Measurements from ENCODE around the gene DEFB123. TPM values are rescaled to one million over a fixed set of nuclear protein-coding genes. Genes with fewer than 3 reads are reported as not detected.
"Not testable (repeated sequence)": the region's sequence is repeated elsewhere in the genome, so short reads cannot be mapped to it uniquely, and the experiment has no call there.

The DEFB123 gene
- polyA plus RNA-seq, 3 donors: not detected

GRCh38 chr20:31418307-31418706, 22.1 kb upstream of the DEFB123 start:
- no peak overlapping the region for H3K27ac Mint-ChIP-seq
- H2AFZ ChIP-seq (ENCODE audit: insufficient read depth, low read depth, low read length, poor library complexity, severe bottlenecking): no peak overlapping the region
- no peak for DNase-seq
- no peaks in the 10 kb centered on the region for H3K4me1 Mint-ChIP-seq
- H3K4me3 Mint-ChIP-seq: no peak overlapping the region
- no peaks in the 10 kb centered on the region for H3K79me2 ChIP-seq (ENCODE audit: insufficient read depth, low read length)
- H3K9me3 ChIP-seq (replicated peaks in 1 of 2; ENCODE audit: control insufficient read depth in 1 of 2, insufficient read depth in 1 of 2, low read length in 2 of 2): no peaks in the 10 kb centered on the region
- H3K36me3 ChIP-seq (replicated peaks in 1 of 2; ENCODE audit: control insufficient read depth in 1 of 2, insufficient read depth in 2 of 2, low read length in 2 of 2): no peaks in the 10 kb centered on the region
- no peaks in the 10 kb centered on the region for H3K4me1 ChIP-seq (ENCODE audit: control insufficient read depth in 1 of 2, insufficient read depth in 2 of 2, low read length in 2 of 2)
- peaks cover 0 to 8% (median 0%) of the 10 kb centered on the region in 7 donors for H3K9me3 Mint-ChIP-seq
- H3K36me3 Mint-ChIP-seq: no peaks in the 10 kb centered on the region
- no peak overlapping the region for H3K4me3 ChIP-seq (replicated peaks in 1 of 3; ENCODE audit: low read depth in 2 of 3, low read length in 3 of 3)
- H3K4me2 ChIP-seq (replicated peaks; ENCODE audit: extremely low read depth, low read length, poor library complexity, severe bottlenecking): no peak overlapping the region
- H3K9ac ChIP-seq (ENCODE audit: insufficient read depth, low read length, poor library complexity, severe bottlenecking): no peak overlapping the region
- no peaks in the 10 kb centered on the region for H4K20me1 ChIP-seq (ENCODE audit: insufficient read depth, low read length)
- H3K27me3 Mint-ChIP-seq (ENCODE audit: low read depth in 3 of 3): peaks cover 2 to 5% (median 3%) of the 10 kb centered on the region in 3 donors
- WGBS (ENCODE audit: insufficient coverage): 100% methylated on average over 1 of the region's 7 CpGs
- H3K27ac ChIP-seq (ENCODE audit: low read depth in 1 of 2, low read length in 2 of 2): no peak overlapping the region
- TF ChIP-seq, protein P1, sequence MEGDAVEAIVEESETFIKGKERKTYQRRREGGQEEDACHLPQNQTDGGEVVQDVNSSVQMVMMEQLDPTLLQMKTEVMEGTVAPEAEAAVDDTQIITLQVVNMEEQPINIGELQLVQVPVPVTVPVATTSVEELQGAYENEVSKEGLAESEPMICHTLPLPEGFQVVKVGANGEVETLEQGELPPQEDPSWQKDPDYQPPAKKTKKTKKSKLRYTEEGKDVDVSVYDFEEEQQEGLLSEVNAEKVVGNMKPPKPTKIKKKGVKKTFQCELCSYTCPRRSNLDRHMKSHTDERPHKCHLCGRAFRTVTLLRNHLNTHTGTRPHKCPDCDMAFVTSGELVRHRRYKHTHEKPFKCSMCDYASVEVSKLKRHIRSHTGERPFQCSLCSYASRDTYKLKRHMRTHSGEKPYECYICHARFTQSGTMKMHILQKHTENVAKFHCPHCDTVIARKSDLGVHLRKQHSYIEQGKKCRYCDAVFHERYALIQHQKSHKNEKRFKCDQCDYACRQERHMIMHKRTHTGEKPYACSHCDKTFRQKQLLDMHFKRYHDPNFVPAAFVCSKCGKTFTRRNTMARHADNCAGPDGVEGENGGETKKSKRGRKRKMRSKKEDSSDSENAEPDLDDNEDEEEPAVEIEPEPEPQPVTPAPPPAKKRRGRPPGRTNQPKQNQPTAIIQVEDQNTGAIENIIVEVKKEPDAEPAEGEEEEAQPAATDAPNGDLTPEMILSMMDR (IDR thresholded peaks at IDR 0.05): no peak
- H3K27me3 ChIP-seq (ENCODE audit: control insufficient read depth in 2 of 2, insufficient read depth in 2 of 2, low read length in 2 of 2): no peaks in the 10 kb centered on the region
- intact Hi-C loops (cut with micrococcal nuclease): no loop called here

- intact Hi-C loops (cut with micrococcal nuclease): no loop called here
- H3K36me3 ChIP-seq (replicated peaks in 1 of 2; ENCODE audit: control insufficient read depth in 1 of 2, insufficient read depth in 2 of 2, low read length in 2 of 2): no peaks in the 10 kb centered on the region
- Mint-ChIP-seq H3K27ac (no peak overlapping the region), H3K36me3 (no peaks in the 10 kb centered on the region), H3K27me3 (ENCODE audit: low read depth in 3 of 3) (peaks cover 7 to 13% (median 8%) of the 10 kb centered on the region in 3 donors), H3K9me3 (peaks cover 0 to 7% (median 2%) of the 10 kb centered on the region in 7 donors), H3K4me1 (no peaks in the 10 kb centered on the region), H3K4me3 (no peak overlapping the region)
- no peaks in the 10 kb centered on the region for H3K27me3 ChIP-seq (ENCODE audit: control insufficient read depth in 2 of 2, insufficient read depth in 2 of 2, low read length in 2 of 2)
- H3K4me3 ChIP-seq (replicated peaks in 1 of 3; ENCODE audit: low read depth in 2 of 3, low read length in 3 of 3): no peak overlapping the region
- no peak overlapping the region for H2AFZ ChIP-seq (ENCODE audit: insufficient read depth, low read depth, low read length, poor library complexity, severe bottlenecking)
- H3K79me2 ChIP-seq (ENCODE audit: insufficient read depth, low read length): no peaks in the 10 kb centered on the region
- DNase-seq: no peak
- TF ChIP-seq, protein P1 (IDR thresholded peaks at IDR 0.05): no peak
- no peak overlapping the region for H3K9ac ChIP-seq (ENCODE audit: insufficient read depth, low read length, poor library complexity, severe bottlenecking)
- H4K20me1 ChIP-seq (ENCODE audit: insufficient read depth, low read length): no peaks in the 10 kb centered on the region
- no peaks in the 10 kb centered on the region for H3K9me3 ChIP-seq (replicated peaks in 1 of 2; ENCODE audit: control insufficient read depth in 1 of 2, insufficient read depth in 1 of 2, low read length in 2 of 2)
- H3K4me1 ChIP-seq (ENCODE audit: control insufficient read depth in 1 of 2, insufficient read depth in 2 of 2, low read length in 2 of 2): no peaks in the 10 kb centered on the region
- no peak overlapping the region for H3K27ac ChIP-seq (ENCODE audit: low read depth in 1 of 2, low read length in 2 of 2)
- no peak overlapping the region for H3K4me2 ChIP-seq (replicated peaks; ENCODE audit: extremely low read depth, low read length, poor library complexity, severe bottlenecking)
Measured at GRCh38 chr20:31425797-31426196, 14.6 kb upstream of the DEFB123 start.

DNA sequence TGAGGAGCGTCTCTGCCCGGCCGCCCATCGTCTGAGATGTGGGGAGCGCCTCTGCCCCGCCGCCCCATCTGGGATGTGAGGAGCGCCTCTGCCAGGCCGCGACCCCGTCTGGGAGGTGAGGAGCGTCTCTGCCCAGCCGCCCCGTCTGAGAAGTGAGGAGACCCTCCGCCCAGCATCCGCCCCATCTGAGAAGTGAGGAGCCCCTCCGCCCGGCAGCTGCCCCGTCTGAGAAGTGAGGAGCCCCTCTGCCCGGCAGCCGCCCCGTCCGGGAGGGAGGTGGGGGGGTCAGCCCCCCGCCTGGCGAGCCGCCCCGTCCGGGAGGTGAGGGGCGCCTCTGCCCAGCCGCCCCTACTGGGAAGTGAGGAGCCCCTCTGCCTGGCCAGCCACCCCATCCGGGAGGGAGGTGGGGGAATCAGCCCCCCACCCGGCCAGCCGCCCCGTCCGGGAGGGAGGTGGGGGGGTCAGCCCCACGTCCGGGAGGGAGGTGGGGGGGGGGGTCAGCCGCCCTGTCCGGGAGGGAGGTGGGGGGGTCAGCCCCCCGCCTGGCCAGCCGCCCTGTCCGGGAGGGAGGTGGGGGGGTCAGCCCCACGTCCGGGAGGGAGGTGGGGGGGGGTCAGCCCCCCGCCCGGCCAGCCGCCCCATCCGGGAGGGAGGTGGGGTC, 13.4 kb upstream of the DEFB123 start:
- H3K27ac ChIP-seq (ENCODE audit: low read depth in 1 of 2, low read length in 2 of 2); H3K4me3 ChIP-seq (replicated peaks in 1 of 3; ENCODE audit: low read depth in 2 of 3, low read length in 3 of 3): not testable (repeated sequence)
- H3K27me3 Mint-ChIP-seq (ENCODE audit: low read depth in 3 of 3): peaks cover 5 to 14% (median 8%) of the 10 kb centered on the region in 3 donors

More for the DNA sequence above, 13.4 kb upstream of the DEFB123 start:
- H3K4me2 ChIP-seq (replicated peaks; ENCODE audit: extremely low read depth, low read length, poor library complexity, severe bottlenecking); H3K9ac ChIP-seq (ENCODE audit: insufficient read depth, low read length, poor library complexity, severe bottlenecking); H3K4me3 Mint-ChIP-seq; H3K79me2 ChIP-seq (ENCODE audit: insufficient read depth, low read length); H2AFZ ChIP-seq (ENCODE audit: insufficient read depth, low read depth, low read length, poor library complexity, severe bottlenecking); H3K27ac Mint-ChIP-seq; H3K36me3 Mint-ChIP-seq; intact Hi-C loops (cut with micrococcal nuclease); H3K36me3 ChIP-seq (replicated peaks in 1 of 2; ENCODE audit: control insufficient read depth in 1 of 2, insufficient read depth in 2 of 2, low read length in 2 of 2); H3K9me3 ChIP-seq (replicated peaks in 1 of 2; ENCODE audit: control insufficient read depth in 1 of 2, insufficient read depth in 1 of 2, low read length in 2 of 2); H3K9me3 Mint-ChIP-seq; DNase-seq; H3K27me3 ChIP-seq (ENCODE audit: control insufficient read depth in 2 of 2, insufficient read depth in 2 of 2, low read length in 2 of 2); H3K4me1 ChIP-seq (ENCODE audit: control insufficient read depth in 1 of 2, insufficient read depth in 2 of 2, low read length in 2 of 2); H3K4me1 Mint-ChIP-seq; H4K20me1 ChIP-seq (ENCODE audit: insufficient read depth, low read length): not testable (repeated sequence)
- WGBS (ENCODE audit: insufficient coverage): 100% methylated on average over 1 of the region's 48 CpGs

All from CD14-positive monocyte (primary cell).